Occipital lobe (tissue), 2 donors: ENCODE data around the gene SOX18. TPM values are rescaled to one million over a fixed set of nuclear protein-coding genes. Genes with fewer than 3 reads are reported as not detected.

Experiments used
- DNase-seq: peaks from one replicate; lab custom pipeline; 2025; lab: John Stamatoyannopoulos, UW
- total RNA-seq: library from RNA; depleted of rRNA; stranded (reverse); fragments of >200 nt; gene quantifications from one replicate; pipeline ENCODE4 v1.2.3, GENCODE V29; 2014

The SOX18 gene
- total RNA-seq, 1 donor from 2014 or later: 0.31 TPM

DNA sequence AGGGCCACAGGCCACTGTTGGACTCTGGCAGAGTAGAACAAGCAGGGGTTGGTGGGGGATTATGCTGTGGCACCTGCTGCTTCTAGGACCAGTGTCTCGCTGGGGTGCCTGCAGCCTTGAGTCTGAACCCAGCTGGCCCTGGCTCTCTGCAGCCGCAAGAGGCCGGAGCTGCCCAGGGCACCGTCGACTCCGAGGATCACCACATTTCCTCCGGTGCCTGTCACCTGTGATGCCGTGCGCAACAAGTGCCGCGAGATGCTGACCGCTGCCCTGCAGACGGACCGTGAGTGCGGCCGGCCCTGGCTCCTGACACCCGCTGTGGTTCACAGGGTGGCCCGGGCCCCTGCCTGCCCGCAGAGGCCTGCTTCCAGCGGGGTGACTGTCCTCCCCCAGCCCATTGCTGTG lies 19.8 kb upstream of the SOX18 start:
- no peak for DNase-seq

DNA sequence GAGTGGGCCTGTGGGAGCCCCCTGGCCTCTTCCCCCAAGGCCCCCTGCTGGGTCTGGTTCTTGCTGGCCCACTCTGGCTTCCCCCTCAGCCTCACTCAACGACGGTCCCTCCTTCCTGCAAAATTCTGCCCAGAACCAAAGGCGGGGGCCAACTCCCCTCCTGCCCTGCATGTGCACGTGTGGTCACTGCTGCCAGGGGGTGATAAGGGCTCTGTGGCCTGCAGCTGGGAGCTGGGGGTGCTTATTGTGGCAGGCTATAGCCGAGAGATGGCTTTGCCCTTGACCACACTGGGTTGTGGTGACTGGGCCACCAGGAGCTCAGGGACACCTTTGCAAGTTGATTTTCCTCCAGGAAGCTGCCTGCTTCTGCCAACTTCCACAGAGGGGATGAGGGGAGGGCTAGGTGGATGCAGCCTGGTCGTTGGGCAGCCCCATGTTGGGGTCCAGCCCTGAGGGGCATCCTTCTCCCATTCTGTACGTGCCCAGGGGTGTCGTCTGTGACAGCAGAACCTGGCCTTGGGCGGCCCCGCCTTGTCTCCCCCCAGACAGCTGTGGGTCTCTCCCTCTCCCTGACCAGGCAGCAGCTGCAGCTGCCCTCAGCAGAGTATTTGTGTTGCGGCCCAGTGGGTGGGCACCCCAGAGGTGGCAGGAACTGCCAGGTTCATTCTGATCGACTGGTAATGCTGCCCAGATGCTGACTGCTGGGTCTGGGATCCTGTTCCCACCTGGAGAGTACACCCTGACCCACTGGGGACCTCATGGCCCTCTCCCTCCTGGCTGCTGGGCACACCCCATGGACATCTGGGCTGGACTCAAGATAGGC lies 19.2 kb upstream of the SOX18 start:
- DNase-seq: no peak

DNA sequence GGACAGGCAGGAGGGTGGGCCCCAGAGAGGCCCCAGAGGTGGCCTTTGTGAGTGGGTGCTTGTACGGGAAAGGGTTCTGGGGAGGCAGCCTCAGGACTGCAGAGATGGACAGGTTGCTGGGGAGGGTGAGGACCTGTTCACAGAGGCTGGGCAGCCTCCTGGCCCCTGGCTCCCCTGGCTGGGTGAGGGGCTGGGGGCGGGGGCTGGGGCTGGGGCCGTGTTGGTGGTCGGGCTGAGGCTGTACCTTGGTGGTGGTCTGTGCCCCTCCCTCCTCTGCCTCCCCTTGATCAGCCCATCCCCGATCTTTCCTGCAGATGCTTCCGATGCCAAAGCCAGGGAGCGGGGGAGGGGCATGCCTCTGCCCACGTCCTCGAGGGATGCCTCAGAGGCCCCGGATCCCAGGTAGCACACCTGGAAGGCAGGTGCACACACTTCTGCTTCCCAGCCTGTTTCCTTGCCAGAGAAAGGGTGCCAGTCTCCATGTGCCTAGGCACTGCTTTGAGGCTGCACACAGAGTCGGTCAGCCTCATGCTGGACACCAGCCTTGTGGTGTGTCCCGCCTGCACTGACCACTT lies 18.4 kb upstream of the SOX18 start:
- no peak for DNase-seq

DNA sequence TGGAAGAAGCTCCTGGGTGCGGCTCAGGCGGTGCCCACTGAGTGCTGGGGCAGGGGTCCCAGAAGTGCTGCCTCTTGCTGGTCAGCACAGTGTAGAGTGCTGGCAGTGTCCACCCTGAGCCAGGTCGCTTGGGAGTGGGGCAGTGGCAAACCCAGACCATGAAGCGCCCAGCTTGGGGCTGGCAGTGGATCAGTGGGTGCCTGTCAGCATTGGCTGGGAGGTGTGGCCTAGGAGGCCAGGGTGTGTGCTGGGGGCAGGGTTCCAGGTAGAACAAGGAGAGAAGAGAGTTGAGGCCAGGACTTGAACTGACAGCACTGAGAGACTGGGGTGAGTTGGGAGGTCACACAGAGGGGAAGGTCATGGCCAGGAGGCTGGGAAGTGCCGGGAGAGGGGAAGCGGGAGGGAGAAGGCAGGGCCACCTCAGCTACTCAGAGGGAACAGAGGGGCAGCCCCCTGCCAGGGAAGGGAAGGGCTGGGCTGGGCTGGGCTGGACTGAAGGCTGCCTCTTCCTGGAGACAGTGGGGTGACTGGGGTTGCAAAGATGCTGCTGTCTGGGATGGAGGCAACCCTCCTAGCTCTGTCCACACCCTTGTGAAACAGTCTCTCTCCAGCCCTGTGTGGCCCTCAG lies 17.7 kb upstream of the SOX18 start:
- DNase-seq: no peak

DNA sequence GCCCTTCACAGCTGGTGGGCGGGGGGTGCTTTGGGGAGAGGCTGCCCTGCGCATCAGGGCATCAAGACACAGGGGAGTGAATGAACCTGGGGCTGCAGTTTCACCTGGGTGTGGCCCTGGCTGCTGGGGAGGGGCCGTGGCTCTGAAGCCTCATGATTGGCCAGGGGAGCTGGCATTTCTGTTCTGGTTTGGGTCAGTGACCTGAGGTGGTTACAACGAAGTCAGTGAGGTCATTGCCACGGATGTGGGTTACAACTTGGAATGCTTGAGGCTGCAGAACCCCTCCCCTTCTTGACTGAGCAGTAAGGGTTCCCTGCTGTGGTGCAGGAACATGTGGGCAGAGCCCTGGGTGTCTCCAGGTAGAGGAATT lies 16.5 kb upstream of the SOX18 start:
- DNase-seq: no peak

DNA sequence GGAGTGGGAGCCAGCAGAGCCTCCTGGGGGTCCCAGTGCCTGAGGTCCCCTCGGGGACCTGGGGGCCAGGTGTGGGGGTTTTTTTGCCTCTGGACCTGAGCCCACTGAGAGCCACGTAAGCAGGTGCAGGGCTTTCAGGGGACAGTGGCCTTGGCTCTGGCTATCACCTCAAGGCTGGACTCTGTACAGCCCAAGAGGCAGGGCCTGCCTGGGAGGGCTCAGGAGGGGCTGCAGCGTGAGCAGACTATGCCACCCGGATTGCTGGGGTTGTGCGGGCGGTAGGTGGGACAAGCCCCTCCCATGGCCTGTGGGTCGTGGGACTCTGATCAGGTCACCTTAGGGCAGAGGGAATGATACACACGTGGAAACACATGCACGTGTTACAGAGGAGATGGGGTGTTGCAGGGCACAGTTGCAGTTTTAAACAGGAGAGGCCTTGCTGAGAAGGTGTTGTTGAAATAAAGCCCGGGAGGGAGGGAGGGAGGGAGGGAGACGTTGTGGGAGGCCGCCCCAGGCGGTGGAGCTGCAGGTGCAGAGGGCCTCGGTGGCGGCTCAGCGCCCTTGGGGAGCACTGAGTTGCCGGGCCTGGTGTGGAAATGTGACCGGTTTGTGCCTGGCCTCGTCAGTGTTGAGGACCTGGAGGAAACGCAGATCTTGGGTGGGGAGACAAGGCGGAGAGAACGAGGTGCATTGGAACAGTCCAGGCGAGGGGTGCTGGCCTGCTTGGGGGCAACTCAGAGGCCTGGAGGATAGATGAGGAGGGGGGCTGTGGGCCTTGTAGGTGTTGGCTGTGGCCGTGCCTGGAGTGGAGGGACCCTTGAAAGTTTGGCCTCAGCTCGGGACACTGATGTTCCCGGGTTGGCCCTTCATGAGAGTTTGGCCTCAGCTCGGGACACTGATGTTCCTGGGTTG lies 15.9 kb upstream of the SOX18 start:
- no peak for DNase-seq

DNA sequence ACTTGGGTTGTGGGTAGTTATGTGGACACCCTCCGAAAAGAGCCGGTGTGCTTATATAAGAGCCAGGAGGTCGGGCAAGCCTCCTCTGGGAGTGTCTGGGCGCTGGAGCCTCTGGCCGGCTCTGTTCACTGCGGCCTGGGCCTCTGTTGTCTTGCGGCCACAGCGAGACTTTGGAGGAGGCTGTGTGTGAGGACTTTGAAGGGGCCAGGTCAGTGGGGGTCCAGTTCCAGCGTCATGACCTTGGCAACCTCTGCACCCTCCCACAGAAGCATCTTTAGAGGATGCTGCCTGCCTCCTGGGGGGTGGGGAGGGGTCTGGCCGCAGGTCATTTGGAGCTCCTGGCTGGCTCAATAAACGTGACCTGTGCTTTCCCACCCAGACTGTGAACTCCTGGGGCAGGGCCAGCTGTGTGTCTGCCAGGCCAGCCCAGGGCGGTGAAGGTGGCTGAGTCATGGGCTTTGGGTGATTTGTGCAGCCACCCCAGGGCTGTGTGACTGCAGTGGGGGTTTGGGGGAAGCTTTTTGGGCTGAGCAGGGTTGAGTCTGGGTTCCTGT lies 14.8 kb upstream of the SOX18 start:
- DNase-seq: no peak

DNA sequence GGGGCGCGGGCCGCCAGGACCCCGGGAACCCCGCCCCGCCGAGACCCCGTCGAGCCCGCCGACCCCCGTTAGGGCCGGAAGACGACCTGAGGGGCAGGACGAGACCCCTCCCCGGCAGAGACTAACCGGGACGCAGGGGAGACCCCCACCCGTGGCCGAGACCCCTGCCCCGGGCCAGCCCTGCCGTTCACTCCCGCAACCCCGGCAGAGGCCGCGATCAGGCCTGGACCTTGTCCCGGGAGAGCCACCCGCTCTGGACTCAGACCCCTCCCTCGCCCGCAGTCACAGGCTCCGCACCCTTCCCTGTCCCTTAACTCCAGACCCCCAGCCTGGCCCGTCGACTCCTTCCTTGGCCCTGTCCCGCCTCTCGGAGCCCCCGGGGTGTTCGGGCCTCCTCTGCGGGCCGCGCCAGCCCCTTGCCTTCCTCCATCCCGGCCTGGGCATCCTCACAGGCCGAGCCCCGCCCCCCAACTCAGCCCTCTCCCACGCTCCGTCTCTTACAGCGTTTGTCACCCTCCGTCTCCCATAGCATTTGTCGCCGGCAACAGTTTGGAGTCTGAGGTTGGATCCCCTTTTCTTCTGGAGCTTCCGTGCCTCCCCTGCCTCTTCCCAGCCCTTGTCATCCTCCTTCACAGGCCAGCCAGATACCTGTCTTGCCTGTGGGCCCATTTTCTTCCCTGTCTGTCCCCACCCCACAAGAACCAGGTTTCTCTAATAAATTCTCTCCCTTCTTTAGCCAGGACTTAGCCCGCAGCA lies 14.1 kb upstream of the SOX18 start:
- no peak for DNase-seq

DNA sequence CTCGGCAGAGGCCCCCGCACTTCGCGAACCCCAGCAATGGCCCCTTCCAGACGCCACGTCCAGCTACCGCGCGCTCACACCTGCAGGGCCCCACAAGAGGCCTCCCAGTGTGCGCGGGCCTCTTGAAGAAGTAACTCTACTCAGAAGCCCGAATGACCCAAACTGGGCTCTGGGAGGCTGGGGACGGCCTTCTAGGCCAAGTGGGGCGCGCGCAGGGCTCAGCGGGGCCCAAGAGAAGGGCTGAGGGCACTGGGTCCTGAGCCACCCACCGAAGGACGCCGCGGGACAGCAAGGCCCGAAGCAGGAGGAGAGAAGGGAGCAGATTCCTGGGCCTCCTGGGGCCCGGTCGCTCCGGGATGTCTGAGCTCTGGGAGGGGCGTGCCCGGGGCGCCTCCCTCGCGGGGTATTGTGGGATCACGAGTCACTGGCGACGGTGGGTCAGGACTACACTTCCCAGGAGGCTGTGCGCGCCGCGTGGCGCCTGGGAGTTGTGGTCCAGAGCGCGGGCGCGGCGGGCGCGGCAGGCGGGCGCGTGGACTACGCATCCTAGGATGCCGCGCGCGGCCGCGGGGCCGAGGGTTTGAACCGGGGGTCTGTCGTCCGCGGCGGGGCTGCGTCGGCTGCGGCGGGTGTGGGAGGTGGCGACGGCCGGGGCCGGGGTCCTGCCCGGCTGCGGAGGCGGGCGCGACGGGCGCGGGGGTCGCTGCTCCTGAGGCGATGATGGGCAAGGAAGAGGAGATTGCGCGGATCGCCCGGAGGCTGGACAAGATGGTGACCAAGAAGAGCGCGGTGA lies 13.4 kb upstream of the SOX18 start, which contains the start of gene TCEA2:
TSS of gene TCEA2 (plus strand) at position 603 of the 793 bp plus-strand sequence. CDS start at position 718, 115 bp downstream.
- DNase-seq: peak; percentile 96

DNA sequence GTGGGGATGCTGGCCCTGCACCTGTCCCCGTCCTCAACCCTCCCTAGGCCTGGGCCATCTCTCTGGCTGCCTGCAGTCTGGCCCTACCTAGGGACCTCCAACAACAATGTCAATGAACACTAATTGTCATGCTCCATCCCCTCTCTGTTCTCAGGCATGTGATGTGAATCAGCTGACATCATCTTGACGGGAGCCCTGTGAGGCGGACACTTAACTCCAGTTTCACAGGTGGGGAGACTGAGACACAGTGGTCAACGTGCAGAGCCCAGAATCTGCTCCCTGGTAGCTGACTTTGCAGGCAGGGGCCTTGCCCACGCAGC lies 12.8 kb upstream of the SOX18 start:
- DNase-seq: peak; percentile 33

DNA sequence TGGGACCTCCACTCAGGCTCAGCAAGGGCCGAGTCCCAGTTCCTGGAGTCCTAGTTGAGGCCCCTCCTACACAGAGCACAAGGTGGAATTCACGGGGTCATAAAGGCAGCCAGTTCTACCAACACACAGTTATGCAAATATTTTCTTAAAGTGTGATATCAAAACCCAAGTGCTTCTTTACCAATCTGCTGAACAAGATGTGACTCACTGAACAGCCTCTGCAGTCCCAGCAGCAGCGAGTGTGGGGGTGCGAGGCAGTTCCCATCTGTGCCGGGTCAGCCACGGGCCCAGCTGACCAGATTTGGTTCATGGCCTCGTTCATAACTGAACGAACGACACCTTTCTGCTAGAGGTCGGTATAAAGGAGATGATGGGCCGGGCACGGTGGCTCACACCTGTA lies 9.1 kb upstream of the SOX18 start:
- no peak for DNase-seq

DNA sequence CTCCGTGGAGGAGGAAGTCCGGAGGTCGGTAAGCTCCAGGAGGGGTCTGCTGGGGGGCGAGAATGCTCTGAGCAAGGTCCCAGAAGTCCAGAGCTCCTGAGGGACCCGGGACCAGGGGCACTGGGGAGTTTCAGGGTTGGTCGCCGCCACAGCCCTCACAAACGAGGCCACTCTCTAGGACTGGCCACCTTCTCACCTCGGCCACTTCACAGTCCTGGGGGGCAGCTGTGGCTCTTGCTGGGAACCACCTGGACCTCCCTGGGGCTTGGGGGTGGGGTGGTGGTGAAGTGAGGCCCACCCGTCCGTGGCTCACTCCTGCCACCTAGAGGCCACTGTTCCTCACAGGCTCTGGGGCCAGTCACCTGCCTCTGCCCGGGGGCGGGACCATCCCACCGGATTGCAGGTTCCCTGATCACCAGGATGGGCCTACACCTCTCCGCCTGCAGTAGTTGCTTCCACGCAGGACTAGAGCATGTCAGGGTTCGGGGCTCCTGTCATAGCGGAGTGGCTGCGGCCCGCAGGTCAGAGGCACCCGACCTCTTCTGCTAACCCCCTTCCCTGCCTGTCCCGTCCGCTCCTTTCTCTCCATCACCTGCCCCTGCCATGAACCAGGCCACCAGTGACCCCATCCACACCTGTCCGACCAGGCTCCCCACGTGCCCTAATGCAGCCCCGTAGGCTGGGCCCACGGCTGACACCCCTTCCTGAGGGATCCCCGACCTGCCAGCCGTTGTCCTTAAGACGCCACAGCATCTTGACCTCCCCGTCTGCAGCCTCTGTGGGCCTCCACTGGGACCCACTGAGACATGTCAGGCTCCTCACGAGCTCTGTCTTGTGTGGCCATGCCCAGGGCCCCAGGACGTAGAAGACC lies 8.4 kb upstream of the SOX18 start:
- no peak for DNase-seq

DNA sequence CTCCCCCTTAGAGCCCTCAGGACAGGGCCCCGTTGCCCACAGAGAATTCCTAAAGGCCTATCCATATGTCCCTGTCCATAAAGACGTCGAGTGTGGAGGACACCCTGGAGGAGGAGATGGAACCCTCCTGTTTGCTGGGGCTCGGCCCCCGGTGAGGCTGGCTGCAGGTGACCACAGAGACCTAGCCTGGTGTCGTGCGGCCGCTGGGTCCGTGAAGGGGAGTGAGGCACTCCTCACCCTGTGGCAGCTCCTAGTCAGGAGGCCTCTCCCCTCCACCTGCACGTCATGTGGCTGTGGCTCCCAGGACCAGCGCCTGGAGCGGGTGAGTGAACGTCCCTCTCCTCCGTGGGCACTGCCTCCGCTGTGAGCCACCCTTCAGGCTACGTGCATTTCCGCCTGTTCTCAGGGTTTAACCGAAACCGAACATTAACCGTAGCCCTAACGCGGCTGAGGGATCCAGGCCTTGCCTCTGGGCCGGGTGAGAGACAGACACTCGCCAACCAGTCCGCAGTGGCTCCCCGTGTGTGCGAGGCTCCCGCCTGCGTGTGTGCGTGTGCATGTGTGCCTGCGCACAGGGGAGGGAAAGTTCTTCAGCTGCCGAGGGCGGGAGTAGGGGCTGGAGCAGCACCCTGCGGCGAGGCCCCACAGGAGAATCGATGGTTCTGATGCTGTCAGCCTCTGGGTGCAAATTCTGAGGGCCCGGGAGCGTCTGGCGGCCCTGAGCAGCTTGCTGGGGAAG lies 7.6 kb upstream of the SOX18 start:
- DNase-seq: no peak

DNA sequence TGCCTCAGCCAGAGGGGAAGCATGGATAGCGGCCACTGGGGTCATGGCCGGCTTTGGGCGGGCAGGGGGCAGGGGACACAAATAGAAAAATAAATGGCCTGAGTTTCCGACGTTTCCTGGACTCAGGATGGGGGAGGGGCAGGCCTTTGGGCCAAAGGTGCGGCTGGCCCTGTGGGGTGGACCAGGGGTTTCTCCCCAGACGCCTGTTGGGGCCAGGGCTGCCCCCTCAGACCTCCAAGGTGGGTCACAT lies 7.1 kb upstream of the SOX18 start:
- DNase-seq: no peak

DNA sequence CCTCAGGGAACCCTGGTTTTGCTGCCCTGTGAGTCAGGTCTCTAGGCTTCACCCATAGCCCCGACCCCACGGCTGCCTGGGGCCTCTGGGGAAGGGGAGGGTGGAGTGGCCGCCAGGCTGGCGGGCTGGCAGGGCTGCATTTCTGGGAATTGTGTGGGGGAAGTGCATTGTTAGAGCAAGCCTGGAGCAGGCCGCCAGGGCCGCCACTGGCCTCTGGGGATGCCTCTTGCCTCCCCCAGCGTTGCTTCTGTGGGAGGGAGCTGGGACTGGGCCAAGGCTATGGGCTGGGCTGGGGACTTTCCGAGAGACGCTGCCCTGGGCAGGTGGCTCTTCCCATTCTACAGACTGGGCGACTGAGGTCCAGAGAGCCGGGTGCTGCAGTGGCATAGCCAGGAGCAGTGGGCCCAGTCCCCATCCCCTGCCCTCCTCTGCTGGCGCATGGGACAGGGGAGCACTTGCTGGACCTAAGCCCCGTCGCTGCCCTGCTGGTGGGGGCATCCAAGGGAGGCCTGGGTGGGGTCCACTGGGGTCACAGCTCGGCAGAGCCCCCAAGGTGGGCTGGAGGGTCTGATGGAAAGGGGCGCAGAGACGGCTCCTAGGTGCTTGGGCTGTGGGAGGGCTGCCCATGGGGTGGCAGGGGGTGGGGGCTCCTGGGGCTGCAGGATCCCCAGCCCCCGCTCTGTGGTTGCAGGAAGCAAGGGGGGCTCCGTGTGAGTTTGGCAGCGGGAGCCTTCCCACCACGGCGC lies 6.6 kb upstream of the SOX18 start:
- no peak for DNase-seq

DNA sequence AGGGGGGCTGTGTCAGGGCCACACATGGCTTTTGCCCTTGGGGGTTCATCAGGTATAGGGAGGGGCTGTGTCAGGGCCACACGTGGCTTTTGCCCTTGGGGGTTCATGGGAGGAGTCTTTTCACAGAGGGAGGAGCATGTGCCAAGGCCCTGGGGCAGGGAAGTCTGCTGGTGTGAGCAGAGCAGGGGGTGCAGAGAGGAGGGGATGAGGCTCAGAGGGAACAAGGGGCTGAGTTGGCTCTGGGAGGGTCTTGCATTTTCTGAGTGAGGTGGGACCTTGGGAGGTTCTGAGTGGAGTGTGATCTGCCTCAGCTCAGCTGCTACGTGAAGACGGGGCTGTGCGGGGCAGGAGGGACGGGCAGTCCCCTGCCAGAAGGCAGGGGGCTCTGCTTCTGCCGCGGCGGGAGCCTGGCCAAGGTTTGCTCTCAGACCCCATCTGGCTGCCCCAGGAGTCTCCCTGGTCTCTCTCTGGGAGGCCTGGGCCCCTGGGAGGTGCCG lies 6.0 kb upstream of the SOX18 start:
- no peak for DNase-seq

DNA sequence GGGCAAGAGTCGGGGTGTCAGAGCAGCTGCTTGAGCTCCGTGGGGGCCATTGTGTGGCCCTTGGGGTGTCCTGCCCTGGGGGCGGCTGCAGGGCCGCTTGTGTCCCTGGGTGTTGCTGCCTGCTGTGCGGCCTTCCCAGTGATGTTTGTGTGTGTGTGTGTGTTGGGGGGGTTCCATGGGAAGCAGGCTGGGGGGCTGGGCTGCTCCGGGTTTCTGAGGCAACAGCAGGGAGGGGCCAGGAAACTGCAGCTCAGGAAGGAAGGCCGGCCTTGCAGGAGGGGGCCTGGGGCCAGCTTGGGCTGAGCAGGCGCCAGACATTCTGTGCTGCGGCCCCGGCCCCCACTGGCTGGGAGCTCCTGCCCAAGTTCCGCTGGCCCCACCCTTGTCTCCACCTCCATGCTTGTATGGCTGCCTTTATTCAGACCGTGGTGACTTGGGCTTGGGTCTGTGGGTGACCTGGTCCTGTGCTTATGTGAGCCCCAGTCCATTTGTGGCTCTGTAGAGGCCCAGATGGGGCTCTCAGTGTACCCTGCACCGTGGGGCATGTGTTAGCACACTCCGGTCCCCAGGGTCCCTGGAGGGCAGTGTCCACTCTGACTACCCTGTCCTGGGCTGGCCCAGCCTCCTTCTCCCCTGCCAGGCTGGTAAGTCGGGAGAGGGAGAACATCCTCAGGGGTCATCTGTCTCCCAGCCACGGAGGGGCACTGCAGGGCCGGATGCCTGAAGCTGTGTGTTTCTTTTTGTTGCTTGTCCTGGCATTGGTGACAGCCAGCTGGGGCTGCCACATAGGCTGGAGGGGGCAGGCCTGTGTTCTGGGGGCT lies 4.6 kb upstream of the SOX18 start:
- DNase-seq: no peak
